Activated naive CD4-positive, alpha-beta T cell treated with anti-CD3 and anti-CD28 coated beads for 36 hours (primary cell): ENCODE measurements around the gene ARSK. TPM values are rescaled to one million over a fixed set of nuclear protein-coding genes. Genes with fewer than 3 reads are reported as not detected.
"Not testable (repeated sequence)": the region's sequence is repeated elsewhere in the genome, so short reads cannot be mapped to it uniquely, and the experiment has no call there.

ENCODE experiments used
- CTCF ChIA-PET: fragments of 350-600 bp; sonication (Branson Sonifier 250); formaldehyde crosslinking; loops from one replicate; lab custom pipeline; 2021; ENCODE audit warnings: antibody characterized with exemption; lab: Charles Lee
- DNase-seq: peaks from one replicate; pipeline ENCODE4 v3.0.0-alpha.2; 2020
- H3K27ac Mint-ChIP-seq: one replicate; pipeline ENCODE4 v1.8.0; 2021; ENCODE audit warnings: mild to moderate bottlenecking, mixed read lengths
- H3K27me3 Mint-ChIP-seq: one replicate; pipeline ENCODE4 v1.8.0; 2021; ENCODE audit warnings: low read depth, mixed read lengths
- H3K36me3 Mint-ChIP-seq: one replicate; pipeline ENCODE4 v1.8.0; 2021; ENCODE audit warnings: low read depth, mixed read lengths
- H3K4me1 Mint-ChIP-seq: one replicate; pipeline ENCODE4 v1.8.0; 2021; ENCODE audit warnings: low read depth, mixed read lengths
- H3K4me3 Mint-ChIP-seq: one replicate; pipeline ENCODE4 v1.8.0; 2021; ENCODE audit warnings: mild to moderate bottlenecking, moderate library complexity, mixed read lengths
- H3K9me3 Mint-ChIP-seq: one replicate; pipeline ENCODE4 v1.8.0; 2021; ENCODE audit warnings: mixed read lengths
- intact Hi-C: fragments of 100-400 bp; cut with micrococcal nuclease; formaldehyde crosslinking; loops from one replicate; pipeline ENCODE4 v1.15.1; 2023
- total RNA-seq, 2 experiments: library from RNA; stranded (reverse); gene quantifications; one replicate each; pipeline ENCODE4 v1.2.3, GENCODE V29; 2021

The ARSK gene
- total RNA-seq, 2 experiments from 2014 or later: 4.5 to 5.1 TPM

DNA sequence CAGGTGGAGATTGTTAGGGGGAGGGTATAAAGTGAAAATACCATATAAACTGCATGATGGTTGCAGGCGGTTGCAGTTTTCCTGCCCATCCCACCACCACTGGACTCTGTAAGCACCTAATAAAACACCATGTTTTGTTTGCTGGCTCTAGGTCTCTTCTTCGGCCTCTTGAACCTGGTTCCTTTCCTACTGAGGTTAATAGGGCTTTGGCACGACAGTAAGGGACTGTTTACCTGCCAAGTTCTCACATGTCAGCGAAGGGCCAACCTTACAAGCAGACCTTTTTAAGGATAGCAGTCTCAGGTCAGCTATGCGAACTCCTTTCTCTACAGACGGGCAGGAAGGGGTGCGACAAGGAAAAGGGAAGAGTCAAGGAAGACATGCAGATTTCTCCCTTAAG lies 88.3 kb downstream of the ARSK start:
- no peak for DNase-seq
- Mint-ChIP-seq H3K4me3 (no peak overlapping the region), H3K4me1 (peaks cover 25% of the 10 kb centered on the region), H3K27ac (no peak overlapping the region), H3K36me3 (no peaks in the 10 kb centered on the region), H3K27me3 (no peaks in the 10 kb centered on the region), H3K9me3 (no peaks in the 10 kb centered on the region)
- CTCF ChIA-PET: interaction anchor here (0.6 to 7.3 kb wide), 11 partner anchors 7 to 423 kb away, joined by 3 to 63 read pairs (median 10); no protein-coding TSS in a partner anchor
- intact Hi-C loops: loop anchor here (10.0 kb wide), 2 partner anchors 432 to 1162 kb away; partner anchors contain the start of gene ERAP1

DNA sequence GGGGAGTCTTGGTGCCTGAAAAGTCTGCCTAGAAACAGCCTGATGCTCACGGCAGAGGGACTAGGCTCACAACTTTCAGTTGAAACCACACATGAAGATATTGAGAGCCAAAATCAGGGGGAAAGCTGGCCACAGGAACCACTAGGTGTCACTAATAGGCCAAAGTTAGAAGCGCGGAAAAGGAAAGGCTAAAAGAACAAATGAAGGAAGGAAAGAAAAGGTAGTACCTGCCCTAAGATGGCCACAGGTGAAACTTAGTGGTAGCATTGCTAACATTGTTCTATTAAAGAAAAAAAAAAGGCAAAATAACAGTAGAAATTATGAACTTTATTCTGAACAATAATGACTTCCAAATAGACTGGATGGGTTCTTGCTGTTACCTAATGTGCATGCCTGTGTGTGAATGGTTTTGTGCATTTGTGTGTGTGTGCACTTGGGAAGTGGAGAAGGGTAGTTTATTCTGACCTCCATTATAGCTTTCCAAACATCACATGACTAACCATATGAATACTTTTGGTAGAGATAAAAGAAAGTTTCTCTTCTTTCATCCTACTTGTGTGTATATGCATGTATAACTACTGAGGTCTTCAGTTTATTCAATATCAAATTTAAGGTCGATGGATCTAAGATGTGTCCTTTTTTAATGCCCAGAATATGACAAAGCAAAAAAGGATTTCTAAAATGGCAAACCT lies 89.6 kb downstream of the ARSK start:
- H3K4me1 Mint-ChIP-seq: peaks cover 31% of the 10 kb centered on the region
- CTCF ChIA-PET: interaction anchor here (0.6 to 7.3 kb wide), 16 partner anchors 9 to 1238 kb away, joined by 3 to 63 read pairs (median 5); no protein-coding TSS in a partner anchor
- H3K36me3 Mint-ChIP-seq: no peaks in the 10 kb centered on the region
- intact Hi-C loops: loop anchor here (1.0 to 10.0 kb wide), 11 partner anchors 20 to 1538 kb away; partner anchors contain the start of genes CAST, ERAP1 and RIOK2
- peak; percentile 70 for DNase-seq
- no peaks in the 10 kb centered on the region for H3K27me3 Mint-ChIP-seq
- H3K27ac Mint-ChIP-seq: no peak overlapping the region
- no peaks in the 10 kb centered on the region for H3K9me3 Mint-ChIP-seq
- H3K4me3 Mint-ChIP-seq: no peak overlapping the region

DNA sequence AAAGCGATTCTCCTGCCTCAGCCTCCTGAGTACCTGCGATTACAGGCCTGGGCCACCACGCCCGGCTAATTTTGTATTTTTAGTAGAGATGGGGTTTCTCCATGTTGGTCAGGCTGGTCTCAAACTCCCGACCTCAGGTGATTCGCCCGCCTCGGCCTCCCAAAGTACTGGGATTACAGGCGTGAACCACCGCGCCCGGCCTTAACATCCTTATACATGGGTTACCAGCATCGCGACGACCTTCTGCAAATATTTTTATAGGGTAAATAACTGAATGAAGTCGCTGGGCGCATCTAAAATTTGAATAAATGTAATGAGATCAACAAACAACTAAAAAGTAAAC lies 91.3 kb downstream of the ARSK start:
- intact Hi-C loops: loop anchor here (1.0 to 10.0 kb wide), 16 partner anchors 14 to 1536 kb away; partner anchors contain the start of genes ARSK, CAST, ELL2 and ERAP1
- H3K36me3 Mint-ChIP-seq, H3K27me3 Mint-ChIP-seq, H3K9me3 Mint-ChIP-seq, DNase-seq: not testable (repeated sequence)
- CTCF ChIA-PET: interaction anchor here (0.6 to 7.3 kb wide), 10 partner anchors 9 to 893 kb away, joined by 3 to 63 read pairs (median 6); partner anchors contain the start of gene GPR150
- Mint-ChIP-seq H3K27ac (peak overlapping the region; percentile 83), H3K4me1 (peaks cover 34% of the 10 kb centered on the region), H3K4me3 (peak overlapping the region; percentile 82)

DNA sequence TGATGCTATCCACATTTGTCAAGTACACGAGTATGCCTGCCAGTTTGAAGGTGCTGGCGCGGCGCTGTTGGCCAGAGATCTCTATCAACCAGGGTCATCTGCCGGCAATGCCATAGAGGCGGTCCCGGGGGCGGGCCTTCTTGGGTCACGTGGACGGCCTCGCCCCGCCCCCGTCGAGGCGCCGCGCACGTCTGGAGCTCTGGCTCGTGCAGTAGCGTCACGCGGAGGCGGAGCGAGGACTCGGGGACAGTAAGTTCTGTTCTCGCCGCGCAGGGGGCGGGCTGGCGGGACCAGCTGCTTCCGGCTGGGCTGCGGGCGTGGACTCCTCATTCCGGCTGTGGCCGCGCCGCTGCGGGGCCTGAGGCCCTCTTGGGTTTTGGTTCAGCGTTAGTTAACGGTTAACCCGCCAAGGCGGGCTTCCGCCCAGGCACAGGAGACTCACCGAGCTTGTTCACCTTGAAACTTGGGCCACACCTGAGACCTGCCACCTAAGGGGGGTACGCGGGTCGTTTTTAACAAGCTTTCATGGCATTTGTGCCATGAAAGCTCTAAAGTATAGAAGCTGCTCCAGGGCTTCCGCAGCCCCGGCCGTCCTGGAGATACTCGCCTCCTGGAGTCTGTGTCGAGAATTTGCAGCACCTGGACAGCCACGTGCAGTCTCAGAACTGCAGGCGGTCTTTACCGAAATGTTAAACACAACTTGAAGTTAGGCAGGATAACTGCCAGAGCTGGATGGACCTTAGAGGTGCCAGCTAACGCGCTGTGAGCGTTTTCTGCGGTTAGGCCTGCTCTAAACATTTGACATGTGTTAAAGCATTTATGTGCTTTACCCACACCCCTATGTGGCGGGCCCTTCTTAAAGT lies 91.9 kb downstream of the ARSK start, which contains the start of gene RFESD:
Gene RFESD (plus strand): TSS at position 209 of the 863 bp plus-strand sequence. CDS start 5,495 bp downstream, outside the sequence.
- DNase-seq: peak; percentile 96
- Mint-ChIP-seq H3K27me3 (no peaks in the 10 kb centered on the region), H3K36me3 (peaks cover 2% of the 10 kb centered on the region), H3K9me3 (no peaks in the 10 kb centered on the region), H3K4me1 (peaks cover 34% of the 10 kb centered on the region), H3K4me3 (peak within 1 kb of the TSS; percentile 82), H3K27ac (peak within 1 kb of the TSS; percentile 83)
- intact Hi-C loops: loop anchor here (1.0 to 10.0 kb wide), 16 partner anchors 14 to 1536 kb away; partner anchors contain the start of genes ARSK, CAST, ELL2 and ERAP1
- CTCF ChIA-PET: interaction anchor here (0.6 to 7.3 kb wide), 19 partner anchors 9 to 955 kb away, joined by 3 to 63 read pairs (median 4); partner anchors contain the start of gene GPR150

DNA sequence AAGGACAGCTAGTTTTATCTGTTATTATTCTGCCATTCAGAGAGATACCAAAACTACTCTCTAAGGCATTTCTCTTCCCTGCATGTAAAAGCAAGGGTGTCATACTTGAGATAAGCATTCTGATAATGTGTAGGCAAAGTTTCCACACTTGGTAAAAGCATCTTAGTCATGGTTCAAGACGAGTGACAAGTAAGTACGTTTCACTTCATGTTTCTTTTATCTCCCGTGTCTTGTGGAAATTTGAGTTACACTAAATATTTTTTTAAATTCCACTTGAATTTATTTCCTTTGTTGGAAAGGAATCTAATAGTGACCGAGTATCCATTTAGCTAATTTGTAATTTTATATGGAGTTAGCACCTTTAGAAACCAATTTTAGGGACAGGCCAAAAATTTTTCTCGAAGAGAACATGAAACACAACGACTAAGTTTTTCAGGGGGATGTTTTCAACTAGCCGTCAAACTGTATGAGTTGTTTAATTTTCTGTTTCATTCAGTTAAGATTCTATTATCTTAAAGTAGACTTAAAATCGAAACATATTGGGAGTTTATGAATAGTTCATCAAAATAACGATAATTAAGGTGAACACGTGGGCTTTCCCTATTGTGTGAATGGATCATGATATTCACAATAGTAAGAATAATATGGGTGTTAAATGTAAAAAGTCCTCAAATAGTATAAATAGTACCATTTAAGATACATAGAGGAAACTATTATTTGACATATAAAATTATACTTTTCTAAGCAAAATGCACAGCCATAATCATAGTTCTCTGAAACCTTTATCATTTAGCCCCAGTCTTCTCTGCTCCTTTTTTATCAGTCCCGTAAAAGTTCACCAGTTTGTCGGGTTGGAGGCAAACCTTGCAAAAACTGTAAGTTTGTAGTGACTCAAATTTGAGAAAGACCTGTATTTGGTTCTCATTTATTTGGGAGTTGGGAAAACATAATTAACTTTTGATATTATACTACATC lies 93.3 kb downstream of the ARSK start:
- CTCF ChIA-PET: interaction anchor here (1.1 to 7.3 kb wide), 7 partner anchors 16 to 954 kb away, joined by 3 to 63 read pairs (median 6); no protein-coding TSS in a partner anchor
- Mint-ChIP-seq H3K9me3 (no peaks in the 10 kb centered on the region), H3K36me3 (peaks cover 3% of the 10 kb centered on the region), H3K4me1 (peaks cover 34% of the 10 kb centered on the region), H3K4me3 (peak overlapping the region; percentile 43), H3K27ac (peak overlapping the region; percentile 9), H3K27me3 (no peaks in the 10 kb centered on the region)
- intact Hi-C loops: loop anchor here (1.0 to 10.0 kb wide), 9 partner anchors 64 to 1534 kb away; partner anchors contain the start of genes CAST, ERAP1 and RIOK2
- DNase-seq: no peak

DNA sequence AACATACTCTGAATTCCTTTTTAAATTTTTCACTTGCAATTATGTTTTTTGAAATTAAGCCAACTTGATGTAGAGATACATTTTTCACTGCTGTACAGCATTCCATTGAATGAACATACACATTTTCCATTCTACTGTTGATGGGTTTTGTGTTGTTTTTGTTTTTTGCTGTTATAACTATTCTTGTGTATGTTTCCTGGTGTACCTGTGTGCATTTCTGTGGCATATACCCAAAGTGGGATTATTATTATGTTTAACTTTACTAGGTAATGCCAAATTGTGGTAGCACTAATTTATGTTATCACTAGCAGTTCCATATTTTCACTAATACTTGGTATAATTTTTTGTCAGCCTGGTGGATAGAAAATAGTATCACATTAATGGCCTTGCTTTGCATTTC lies 94.4 kb downstream of the ARSK start:
- Mint-ChIP-seq H3K36me3 (peaks cover 6% of the 10 kb centered on the region), H3K9me3 (no peaks in the 10 kb centered on the region), H3K27me3 (no peaks in the 10 kb centered on the region), H3K4me3 (no peak overlapping the region), H3K27ac (no peak overlapping the region), H3K4me1 (peaks cover 30% of the 10 kb centered on the region)
- DNase-seq: no peak
- intact Hi-C loops: loop anchor here (5.0 to 10.0 kb wide), 5 partner anchors 426 to 1533 kb away; partner anchors contain the start of genes CAST, ERAP1 and RIOK2
- CTCF ChIA-PET: no interaction called here

DNA sequence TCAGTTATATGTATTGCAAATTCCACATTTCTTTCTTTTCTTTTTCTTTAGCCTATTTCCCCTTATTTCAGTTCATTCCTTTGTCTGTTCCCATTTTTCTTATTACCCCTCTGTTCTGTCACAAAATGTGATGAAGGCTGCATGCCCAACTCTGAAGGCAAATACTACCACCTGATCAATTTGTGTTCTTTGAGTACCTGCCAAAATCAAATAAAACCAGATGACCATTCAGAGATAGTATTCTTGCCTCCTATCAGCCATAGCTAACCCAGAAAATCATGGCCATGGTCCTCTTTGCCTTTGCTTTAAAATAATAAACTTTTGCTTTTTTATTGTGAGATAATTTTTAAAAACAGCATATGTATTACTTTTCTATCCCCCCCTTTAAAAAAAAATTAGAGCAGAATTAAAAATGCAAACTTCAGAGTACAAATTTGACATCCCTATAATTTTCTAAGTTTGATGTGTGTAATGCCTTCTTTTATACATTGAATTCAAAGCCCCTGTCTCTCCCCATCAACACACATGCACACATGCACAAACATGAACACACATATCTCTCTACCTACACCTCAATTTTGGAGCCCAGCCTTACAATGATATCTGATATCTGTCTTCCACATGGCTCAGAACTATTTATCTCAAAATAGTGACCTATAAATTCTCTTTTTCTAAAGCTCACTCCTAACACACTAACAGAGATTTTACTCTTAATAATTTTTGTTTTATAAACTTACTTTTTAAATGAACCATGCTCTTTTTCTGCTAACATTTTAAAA lies 95.1 kb downstream of the ARSK start:
- DNase-seq: no peak
- CTCF ChIA-PET: interaction anchor here (4.4 kb wide), 1 partner anchor 14 kb away, joined by 18 read pairs; no protein-coding TSS in a partner anchor
- Mint-ChIP-seq H3K36me3 (peaks cover 6% of the 10 kb centered on the region), H3K27ac (no peak overlapping the region), H3K4me3 (no peak overlapping the region), H3K4me1 (peaks cover 24% of the 10 kb centered on the region), H3K9me3 (no peaks in the 10 kb centered on the region), H3K27me3 (no peaks in the 10 kb centered on the region)
- intact Hi-C loops: loop anchor here (5.0 to 10.0 kb wide), 5 partner anchors 425 to 1532 kb away; partner anchors contain the start of genes CAST, ERAP1 and RIOK2

DNA sequence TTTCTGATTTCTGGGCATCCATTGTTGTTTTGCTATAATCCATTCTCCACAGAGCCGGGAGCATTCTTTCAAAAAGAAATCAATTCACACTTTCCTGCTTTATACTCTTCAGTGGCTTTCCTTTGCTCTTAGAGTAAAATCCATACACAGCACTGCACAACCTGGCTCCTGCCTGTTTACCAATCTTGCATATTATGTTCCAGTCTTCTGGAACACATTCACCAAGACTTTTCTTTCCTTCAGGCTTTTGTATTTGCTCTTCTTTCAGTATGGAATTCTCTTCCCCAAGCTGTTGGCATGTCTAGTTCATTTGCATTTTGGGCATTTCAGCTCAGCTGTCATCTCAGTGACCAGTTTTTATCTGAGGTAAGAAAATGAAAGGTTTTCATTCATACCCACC lies 97.9 kb downstream of the ARSK start:
- CTCF ChIA-PET: interaction anchor here (1.0 to 4.4 kb wide), 3 partner anchors 8 to 11 kb away, joined by 3 to 18 read pairs (median 5); no protein-coding TSS in a partner anchor
- Mint-ChIP-seq H3K4me3 (no peak overlapping the region), H3K9me3 (no peaks in the 10 kb centered on the region), H3K36me3 (peaks cover 6% of the 10 kb centered on the region), H3K27ac (no peak overlapping the region), H3K27me3 (no peaks in the 10 kb centered on the region), H3K4me1 (peaks cover 14% of the 10 kb centered on the region)
- intact Hi-C loops: no loop called here
- DNase-seq: no peak

DNA sequence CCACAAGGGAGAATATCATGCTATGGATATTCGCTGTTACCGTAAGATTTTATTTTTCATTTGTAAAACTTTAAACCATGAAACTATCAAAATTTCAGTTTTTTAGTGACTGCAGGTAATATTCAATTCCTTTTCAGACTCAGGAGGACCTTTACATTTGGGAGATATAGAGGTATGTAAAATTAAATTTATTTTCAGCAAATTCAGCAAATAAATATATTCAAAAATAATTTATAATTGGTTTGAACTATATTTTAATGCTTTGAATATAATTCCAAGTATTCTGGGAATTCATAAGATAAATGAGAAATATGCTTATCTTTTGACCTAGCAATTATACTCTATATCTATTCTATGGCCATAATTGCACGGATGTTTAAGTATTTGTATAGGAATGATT lies 99.3 kb downstream of the ARSK start:
- peaks cover 4% of the 10 kb centered on the region for H3K4me1 Mint-ChIP-seq
- intact Hi-C loops: no loop called here
- no peak overlapping the region for H3K27ac Mint-ChIP-seq
- peaks cover 6% of the 10 kb centered on the region for H3K36me3 Mint-ChIP-seq
- CTCF ChIA-PET: interaction anchor here (4.4 kb wide), 1 partner anchor 10 kb away, joined by 18 read pairs; no protein-coding TSS in a partner anchor
- DNase-seq: no peak
- no peaks in the 10 kb centered on the region for H3K27me3 Mint-ChIP-seq
- no peak overlapping the region for H3K4me3 Mint-ChIP-seq
- H3K9me3 Mint-ChIP-seq: no peaks in the 10 kb centered on the region
